DMS53 (cell line): Measurements from ENCODE around the gene TCEA3.

ENCODE experiments used
- DNase-seq: peaks from one replicate; lab custom pipeline; 2025; lab: John Stamatoyannopoulos, UW

TCEA3 gene

DNA sequence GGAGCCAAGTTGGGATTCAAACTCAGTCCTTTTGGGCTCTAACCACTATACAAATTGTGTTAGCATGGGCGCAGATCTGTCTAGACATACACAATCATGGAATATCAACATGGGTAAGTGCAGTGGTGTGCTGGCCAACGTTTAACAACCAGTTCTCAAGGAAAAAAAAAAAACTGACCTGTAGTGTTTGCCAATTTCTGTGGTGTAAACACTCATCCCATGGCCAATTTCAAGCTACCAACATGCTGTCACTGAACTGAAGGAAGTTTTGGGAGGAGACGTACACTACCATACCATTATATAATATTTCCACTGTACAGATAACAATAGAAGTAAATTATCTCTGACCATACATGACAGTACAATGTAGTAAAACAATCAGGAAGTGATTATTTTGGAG is 3.2 kb downstream of the TCEA3 start:
- peak; percentile 60 for DNase-seq

DNA sequence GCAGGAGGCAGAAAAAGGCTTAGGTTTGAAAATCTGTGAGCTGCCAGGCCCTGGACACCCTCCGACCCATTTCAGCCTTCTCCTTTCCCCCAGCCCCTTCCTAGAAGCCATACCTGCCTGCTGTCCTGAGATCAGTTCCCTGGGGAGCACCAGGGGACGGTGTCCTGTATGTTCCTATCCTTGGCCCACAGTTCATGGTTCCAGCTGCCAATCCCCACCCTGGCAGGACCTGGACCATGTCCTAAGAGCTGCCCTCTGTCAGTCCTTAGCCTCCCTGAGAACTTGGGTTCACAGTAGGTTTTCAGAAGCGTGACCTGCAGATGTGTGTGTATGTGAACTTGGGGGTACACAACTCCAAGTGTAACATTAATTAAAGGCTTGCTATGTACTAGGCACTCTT is 3.8 kb downstream of the TCEA3 start:
- DNase-seq, result no peak

DNA sequence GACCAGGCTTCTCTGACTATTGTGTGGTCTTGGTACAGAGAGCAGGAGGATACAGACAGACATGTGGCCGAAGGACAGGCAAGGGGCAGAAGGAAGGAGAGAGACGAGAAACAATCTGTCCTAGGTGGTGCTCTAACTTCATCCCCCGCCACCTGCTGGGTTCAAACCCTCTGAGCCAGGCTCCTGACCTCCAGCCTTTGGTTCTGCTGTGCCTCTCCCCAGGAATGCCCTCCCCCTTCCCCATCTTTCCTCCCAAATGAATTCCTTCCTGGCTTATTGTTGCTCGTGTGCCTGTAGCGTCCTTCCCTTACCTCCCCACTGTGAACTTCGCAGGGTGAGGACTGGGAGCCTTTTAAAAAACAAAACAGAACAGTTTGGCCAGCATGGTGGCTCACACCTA is 5.4 kb downstream of the TCEA3 start:
- no peak for DNase-seq

DNA sequence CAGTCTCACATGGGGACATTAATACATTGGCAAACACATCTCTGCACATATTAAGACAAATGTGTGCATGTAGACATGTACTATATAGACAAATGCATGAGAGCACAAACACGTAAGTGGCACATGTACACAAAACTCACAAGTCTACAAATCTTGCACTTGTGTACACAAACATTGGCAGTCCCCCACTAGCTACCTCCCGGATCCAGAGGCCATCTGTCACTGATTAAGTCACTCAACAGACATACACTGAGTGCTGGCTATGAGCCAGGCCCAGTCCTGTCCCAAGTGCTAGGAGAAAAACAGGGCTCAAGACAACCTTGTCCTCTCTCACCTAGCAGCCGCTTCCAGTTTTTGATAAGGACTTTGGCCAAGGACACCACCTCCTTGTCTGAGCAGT is 7.0 kb downstream of the TCEA3 start:
- DNase-seq, result peak; percentile 87

DNA sequence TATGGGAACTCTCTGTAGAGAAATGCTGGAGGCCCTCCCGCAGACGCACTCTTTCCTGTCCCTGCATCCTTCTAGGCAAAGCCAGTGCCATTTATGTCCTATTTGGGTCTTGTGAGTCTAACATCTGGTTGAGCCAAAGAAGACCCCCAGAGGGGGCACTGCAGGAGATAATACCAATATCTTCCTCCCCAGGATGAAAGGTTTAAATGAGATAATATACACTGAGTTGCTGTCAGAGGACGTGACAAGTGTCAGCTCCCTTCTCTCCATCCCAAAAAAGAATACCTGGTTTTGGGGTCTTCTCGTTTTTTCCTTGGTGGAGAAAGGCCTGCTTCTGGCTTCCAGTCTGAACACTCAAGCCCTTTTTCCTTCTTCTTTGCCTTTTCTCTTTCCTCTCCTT is 7.6 kb downstream of the TCEA3 start:
- no peak for DNase-seq

DNA sequence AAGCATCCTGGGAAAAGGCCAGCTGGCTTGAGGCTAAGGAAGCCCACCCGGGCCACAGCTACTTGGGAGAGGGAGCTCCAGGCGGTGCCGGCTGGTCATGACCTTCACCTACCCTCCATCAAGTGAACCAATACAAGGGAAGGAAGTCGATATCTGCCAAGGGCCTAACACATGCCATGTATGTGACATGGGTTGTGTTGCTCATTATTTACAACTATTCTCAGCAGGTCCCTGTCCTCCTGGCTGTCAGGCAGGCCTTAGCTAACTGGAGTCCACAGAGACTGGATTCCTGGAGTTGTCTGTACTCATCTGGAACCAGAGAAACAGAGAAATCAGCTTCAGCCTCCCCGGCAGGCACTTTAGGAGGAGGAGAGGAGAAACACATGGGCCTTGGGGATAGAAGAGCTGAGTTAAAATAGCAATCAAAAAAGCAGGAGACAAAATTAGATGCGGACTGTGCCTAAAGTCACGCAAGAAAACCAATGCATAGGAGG is 15.7 kb downstream of the TCEA3 start:
- no peak for DNase-seq

DNA sequence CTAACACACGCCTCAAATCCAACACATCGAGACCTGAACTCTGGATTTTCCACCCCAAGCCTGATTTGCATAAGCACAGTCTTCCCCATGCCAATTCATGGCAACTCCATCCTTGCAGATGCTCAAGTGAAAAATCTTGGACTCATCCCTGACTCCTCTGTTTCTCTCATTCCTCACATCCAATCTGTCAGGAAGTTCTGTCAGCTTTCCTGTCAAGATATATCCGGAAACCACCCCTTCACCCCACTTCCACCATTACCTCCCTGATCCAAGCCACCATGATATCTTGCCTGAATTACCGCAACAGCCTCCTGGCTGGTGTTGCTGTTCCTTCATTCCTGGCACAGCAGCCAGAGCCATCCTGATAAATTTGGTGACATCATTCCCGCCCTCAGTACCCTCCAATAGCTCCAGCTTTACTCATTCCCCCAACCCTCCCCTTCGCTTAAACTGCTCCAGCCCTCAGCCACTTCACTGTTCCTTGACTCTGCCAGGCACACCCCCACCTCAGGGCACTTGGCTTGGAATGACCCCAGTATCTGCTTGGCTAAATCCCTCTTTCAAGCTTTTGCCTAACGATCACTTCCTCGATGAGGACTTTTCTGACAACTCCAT is 17.4 kb downstream of the TCEA3 start:
- no peak for DNase-seq

DNA sequence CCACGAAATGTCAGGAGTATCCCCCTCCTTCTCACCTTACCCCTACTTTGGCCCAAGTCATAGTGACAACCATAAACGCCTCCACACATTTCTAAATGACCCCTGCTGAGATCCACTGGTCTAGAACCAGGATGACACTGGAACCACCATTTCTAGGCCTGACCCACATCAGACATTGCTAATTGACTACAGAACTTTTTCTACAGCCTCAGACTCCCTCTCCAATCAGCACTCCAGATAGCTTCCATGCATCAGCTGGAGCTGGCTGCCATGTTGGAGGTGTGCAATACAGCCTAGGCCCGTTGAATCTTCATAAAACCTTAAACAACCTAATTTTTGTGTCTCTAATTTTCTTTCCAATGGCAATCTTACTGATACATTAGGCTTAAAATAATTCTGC is 18.6 kb downstream of the TCEA3 start:
- DNase-seq, result no peak

DNA sequence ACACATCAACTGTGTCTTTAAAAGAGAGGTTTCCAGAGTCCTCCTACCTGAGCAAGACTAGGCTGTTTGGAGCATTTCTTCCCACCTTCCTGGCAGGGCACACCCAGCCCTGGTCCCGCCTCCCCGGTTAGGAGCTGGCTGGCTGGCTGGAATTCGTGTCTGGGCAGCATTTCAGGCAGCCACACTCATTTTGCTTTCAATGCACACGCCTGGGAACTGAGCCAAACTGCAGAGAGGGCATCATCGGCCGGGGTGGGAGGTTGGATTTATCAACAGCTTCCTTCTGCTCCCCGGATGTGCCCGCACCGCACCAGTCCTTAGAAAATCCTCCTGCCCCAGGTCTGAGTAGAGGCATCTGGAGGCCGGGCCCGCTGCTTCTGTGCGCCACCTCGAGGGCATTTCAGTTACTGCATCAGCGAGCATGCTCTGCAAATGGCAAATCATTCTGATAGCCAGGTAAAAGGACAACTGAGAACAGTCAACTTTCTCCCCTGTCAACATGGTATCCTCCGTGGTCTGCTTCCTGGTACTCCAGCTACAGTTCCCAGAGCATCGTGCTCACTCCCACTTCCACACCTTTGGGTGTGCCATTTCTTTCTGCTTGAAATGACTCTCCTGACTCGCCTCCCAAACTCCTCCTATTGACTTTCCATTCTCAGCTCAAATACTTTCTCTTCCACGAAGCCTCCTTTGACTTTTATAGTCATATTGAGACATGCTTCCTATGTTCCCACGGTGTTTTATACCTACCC is 20.6 kb downstream of the TCEA3 start:
- peak; percentile 98 for DNase-seq

DNA sequence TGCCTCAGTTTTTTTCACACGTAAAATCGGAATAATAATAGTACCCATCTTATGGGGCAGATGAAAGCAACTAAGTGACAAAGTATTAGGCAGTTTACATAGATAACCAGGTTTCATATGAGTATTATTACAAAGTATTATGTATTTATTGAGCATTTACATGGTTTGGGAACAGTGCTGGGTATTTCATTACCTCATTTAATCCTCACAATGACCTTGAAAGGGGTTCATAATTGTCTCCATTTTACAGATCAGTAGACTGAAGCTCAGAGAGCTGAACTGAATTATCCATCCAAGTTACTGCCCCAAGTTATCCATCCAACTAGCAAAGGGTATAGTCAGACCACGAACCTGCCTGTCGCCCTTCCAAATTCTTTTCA is 21.2 kb downstream of the TCEA3 start:
- DNase-seq, result no peak

DNA sequence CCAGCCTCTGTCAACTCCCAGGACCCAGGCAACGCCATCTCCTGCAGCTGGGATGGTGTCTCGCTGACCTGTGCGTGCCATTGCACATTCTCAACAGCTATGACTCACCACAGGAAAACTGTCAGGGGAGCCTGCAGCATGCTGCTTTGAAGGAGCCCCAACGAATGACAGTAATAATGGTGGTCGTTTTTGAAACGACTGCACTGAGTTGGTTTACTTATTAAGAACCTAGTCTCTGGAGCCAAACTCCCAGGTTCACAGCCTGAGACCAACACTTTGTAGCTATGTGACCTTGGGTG is 21.6 kb downstream of the TCEA3 start:
- DNase-seq, result peak; percentile 91

DNA sequence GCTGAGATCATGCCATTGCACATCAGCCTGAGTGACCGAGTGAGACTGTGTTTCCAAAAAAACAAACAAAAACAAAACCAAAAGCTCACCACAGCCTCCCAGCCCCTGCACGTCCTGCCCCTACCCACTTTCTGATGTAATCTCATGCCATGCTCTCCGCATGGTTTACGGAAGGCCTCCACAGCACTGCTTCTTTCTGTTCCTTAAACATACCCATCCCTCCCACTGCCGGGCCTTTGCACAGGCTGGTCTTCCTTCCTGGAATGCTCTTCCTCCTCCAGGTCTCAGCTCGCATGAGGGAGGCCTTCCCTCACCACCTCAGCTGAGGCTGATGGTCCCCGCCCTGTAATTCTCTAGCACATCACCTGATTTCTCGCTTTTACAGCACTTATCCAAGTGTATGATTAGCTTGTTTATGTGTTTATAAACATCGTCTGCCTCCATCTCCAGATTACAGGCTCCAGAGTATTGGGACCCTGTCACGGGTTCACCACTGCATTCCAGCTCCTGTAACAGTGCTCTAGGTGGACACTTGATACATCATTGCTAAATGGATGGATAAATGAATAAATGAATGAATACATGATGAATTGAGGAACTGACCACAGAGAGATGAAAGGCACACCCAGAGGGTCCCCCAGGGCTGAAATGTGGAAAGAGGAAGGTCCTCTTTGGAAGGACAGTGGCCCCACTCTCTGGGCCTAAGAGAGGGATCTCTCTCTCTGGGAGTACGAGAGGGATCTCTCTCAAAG is 22.1 kb downstream of the TCEA3 start:
- DNase-seq, result no peak

DNA sequence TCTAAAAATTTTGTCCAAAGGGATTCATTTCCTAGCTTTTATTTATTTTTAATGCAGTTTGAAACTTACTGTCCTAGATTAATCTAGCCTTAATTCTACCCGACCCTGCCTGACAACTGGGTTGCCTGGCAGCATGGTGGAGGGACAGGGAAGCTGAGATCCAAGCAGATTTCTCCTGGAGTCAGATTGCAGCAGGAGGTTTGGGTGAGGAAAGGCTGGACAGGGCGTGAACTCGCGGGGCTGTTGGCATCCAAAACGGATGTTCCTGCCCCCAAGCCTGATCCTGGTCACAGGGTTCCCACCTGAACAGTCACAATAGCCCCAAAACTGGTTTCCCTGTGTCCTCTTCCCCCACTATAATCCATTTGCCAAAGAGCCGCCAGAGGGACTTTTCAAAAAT is 23.2 kb downstream of the TCEA3 start:
- no peak for DNase-seq

DNA sequence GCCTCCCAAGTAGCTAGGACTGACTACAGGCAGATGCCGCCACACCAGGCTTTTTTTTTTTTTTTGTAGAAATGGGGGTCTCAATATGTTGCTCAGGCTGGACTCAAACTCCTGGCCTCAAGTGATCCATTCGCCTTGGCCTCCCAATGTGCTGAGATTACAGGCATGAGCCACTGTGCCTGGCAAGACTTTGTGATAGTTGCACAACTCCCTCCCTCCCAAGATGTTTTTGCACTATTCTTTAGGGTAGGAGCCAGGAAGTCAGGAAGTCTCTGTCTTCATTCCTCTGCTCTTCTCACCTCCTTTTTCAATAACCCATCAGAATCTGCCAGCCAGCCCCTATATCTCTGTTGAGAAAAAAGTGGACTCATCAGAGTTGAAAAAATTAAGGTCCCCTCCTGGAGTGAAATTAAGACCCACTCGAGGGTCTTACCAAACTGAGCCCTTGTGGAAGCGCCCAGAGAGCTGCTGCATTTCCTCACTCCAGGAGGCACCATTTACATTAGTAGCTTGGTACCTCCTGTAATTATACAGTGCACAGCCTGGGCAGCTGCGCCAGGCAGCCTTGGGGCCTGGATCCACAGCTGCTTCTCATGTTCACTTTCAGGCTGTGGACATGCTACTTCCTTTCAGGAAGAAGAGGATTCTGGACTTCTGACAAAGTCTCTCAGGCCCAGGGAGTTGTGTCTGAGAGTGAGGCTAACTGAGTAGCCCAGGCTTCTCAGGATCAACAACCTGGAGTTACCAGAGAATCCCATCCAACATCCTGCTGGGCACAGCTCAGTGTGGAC is 24.0 kb downstream of the TCEA3 start:
- DNase-seq, result peak; percentile 22

DNA sequence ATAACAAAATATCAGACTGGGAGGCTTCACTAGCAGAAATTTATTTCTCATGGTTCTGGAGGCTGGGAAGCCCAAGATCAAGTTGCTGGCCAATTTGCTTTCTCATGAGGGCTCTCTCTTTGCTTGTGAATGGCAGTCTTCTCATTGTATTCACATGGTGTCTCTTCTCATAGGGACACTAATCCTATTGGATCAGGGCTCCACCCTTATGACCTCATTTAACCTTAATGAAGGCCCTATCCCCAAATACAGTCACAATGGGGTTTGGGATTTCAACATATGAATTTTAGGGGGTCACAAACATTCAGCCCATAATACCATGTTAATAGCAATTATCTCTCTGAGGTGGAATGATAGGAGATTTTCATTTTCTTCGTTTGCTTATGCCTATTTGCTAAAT is 25.3 kb downstream of the TCEA3 start:
- DNase-seq, result no peak

DNA sequence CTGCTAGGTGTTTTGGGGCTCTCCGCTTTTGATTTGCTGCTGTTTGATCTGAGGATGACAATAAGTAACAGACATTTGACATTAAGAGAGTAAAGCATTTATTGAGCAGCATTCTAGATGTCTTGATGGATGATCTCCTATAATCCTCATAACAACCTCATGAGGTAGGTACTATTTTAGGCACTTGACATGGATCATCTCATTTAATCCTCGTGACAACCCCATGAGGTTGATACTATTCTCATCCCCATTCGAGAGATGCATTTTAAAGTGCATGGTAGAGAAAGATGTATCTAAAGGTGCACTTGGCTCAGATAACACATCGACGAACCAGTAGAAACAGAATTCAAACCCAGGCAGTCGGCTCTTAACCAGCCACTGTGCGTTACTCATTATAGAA is 26.6 kb downstream of the TCEA3 start:
- DNase-seq, result no peak

DNA sequence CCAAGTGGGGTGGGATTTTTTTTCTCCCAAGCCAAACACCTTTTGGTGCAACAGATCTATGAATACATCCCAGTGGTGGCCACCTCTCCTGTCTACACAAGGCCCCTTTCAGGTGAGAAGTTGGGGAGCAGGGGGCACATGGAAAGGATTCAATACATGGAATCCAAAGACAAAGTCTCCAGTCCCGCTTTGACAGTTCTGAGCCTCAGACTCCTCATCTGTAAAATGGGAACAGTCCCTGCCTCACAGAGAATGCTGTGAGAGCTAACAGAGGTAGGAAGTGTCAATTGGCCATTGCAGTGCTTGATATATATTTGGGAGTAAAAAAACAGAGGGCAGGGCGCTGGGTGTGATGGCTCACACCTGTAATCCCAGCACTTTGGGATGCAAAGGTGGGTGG is 28.2 kb downstream of the TCEA3 start:
- DNase-seq, result no peak

DNA sequence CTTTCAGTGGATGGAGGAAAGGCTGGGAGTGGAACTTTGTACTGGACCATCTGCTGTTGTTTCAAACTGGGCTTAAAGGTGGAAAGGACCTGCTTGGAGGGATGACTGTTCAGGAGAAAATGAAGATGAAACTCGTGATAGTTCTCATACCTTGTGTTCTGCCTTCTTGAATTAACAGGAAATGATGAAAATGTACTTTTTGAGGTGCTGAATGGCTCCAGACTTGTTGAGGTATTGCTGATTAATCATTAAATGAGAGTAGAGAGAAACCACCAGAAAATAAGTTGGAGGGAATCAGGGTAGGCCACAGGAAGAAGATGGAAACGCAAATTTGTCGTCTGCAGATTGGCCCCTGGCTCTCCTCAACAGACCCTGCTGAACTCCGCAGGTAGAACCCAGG is 28.7 kb downstream of the TCEA3 start:
- DNase-seq, result no peak

DNA sequence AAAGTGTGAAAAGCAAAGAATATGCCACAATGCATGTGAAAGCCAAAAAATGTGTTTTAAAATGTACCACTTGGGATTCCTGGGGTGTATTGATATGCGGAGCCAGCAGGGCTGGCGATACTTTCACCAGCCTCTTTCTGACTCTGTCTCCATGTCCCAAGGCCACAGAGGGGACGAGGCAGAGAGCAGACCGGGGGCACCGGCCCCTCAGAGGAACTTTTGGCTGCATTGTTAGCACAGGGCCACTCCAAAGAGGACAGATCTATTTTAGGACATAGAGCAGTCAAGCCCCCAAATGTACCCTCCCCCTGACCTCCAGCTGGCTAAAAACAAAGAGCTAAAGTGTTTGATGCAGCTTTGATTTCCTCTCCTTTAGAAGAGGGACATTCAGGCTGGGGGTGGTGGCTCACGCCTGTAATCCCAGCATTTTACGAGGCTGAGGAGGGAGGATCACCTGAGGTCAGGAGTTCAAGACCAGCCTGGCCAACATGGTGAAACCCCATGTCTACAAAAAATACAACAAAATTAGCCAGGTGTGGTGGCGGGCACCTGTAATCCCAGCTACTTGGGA is 29.3 kb downstream of the TCEA3 start:
- DNase-seq, result no peak

DNA sequence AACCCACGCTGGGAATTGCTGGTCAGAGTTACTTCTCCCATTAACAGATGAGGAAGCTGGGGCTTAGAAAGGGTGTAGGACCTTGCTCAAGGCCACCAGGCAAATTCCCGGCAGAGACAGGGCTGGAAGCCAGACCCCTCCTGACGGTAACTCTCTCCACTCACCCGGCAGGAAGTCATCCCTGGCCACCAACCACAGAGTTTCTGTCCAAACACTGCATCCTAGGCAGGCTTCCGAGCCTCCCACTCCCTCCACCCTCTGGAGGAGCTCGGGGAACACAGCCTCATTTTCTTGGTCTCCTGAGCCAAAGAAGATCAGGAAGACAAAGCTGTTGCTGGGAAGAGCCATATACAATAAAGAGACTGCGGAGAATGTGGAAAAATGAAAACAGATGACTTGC is 29.9 kb downstream of the TCEA3 start:
- no peak for DNase-seq

DNA sequence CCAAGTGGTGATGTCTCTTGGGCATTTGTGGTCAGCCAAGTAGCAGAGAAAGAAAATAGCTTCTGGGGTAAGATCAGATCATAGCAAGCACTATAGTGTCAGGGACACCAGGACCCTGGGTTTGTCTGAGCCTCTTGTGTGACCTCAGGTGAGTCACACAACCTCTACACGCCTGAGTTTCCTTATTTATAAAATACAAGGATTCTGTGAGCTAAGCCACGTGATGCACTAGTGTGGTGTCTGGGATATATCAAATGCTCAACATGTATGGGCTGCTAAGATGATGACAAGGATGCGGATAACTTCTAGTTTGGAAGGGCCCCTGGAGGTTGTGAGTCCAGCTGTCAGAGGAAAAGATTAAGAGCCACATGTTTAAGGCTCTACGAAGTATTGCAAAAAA is 30.4 kb downstream of the TCEA3 start:
- peak; percentile 44 for DNase-seq

DNA sequence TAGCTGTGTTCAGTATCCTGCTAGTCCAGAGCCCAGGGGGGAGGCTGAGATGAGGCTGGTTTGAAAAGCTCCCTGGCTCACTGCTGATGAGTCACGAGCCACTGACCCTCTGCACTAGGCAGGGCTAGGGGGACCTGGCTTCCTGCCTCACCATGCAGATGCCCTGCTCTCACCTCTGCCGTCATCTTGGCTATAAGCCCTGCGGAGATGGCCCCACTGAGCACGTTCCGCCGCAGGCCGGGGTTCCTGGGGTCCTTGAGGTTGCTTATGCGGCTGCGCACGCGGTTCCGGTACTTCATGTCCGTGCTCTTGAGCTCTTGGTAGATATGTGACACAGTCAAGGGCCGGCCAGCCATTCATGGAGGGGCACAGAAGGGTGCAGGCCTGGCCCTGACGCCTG is 30.8 kb downstream of the TCEA3 start:
- DNase-seq, result no peak
